Panc1 (cell line): ENCODE results near the gene CACNA1C. TPM values are rescaled to one million over a fixed set of nuclear protein-coding genes. Genes with fewer than 3 reads are reported as not detected.

Experiments used
- ATAC-seq: fragments of 200-7000 bp; cut with Tn5 transposase; 2 replicates; pipeline ENCODE4 v1.9.1; 2020; ENCODE audit warnings: mild to moderate bottlenecking, moderate library complexity
- BruUV-seq: library from RNA; stranded (reverse); fragments of 400-500 nt; replicated peaks from 2 replicates; lab custom pipeline; 2021; lab: Mats Ljungman, UMichigan
- CTCF ChIA-PET: fragments of 300-600 bp; sonication (Branson Sonifier 250); formaldehyde crosslinking; loops from one replicate; lab custom pipeline; 2022; ENCODE audit warnings: antibody characterized with exemption; lab: Charles Lee
- POLR2A ChIA-PET: fragments of 300-600 bp; sonication (Branson Sonifier 250); formaldehyde crosslinking; loops from one replicate; lab custom pipeline; 2022; ENCODE audit warnings: antibody characterized with exemption; lab: Charles Lee
- DNase-seq: peaks from one replicate; pipeline ENCODE4 v3.0.0-alpha.2; 2010; ENCODE audit warnings: low read depth, low spot score
- H3K27ac ChIP-seq: 2 replicates; pipeline ENCODE4 v1.5.1; 2011; ENCODE audit warnings: mild to moderate bottlenecking, low read length, inconsistent platforms
- H3K27me3 ChIP-seq: fragments of 200-500 bp; sonication (Bioruptor generic); 2 replicates; pipeline ENCODE4 v1.6.0; 2014; ENCODE audit warnings: low read length, inconsistent platforms; ENCODE audit not compliant: control insufficient read depth, insufficient read depth
- H3K36me3 ChIP-seq: fragments of 200-500 bp; sonication (Bioruptor generic); 2 replicates; pipeline ENCODE4 v1.5.1; 2014; ENCODE audit warnings: inconsistent platforms, mild to moderate bottlenecking, low read length, moderate library complexity; ENCODE audit not compliant: control insufficient read depth, insufficient read depth
- H3K4me1 ChIP-seq: 2 replicates; pipeline ENCODE4 v1.5.1; 2011; ENCODE audit warnings: inconsistent platforms, mild to moderate bottlenecking, low read length, moderate library complexity; ENCODE audit not compliant: control insufficient read depth, insufficient read depth
- H3K4me3 ChIP-seq, 2 experiments: 2 replicates each; pipeline ENCODE4 v1.5.1; 2011 to 2012; ENCODE audit warnings: low read depth in 2 of 2, low read length in 2 of 2, mild to moderate bottlenecking in 2 of 2, inconsistent platforms in 1 of 2, moderate library complexity in 1 of 2
- H3K9me3 ChIP-seq: fragments of 200-500 bp; sonication (Bioruptor generic); 2 replicates; pipeline ENCODE4 v1.5.1; 2014; ENCODE audit warnings: low read depth, mild to moderate bottlenecking, inconsistent platforms, low read length, moderate library complexity; ENCODE audit not compliant: control insufficient read depth, insufficient read depth
- POLR2AphosphoS5 ChIP-seq: IDR thresholded peaks from 2 replicates; pipeline ENCODE4 v1.6.1; 2012; ENCODE audit warnings: mild to moderate bottlenecking, low read depth, low read length, moderate library complexity
- SIN3A ChIP-seq: IDR thresholded peaks from 2 replicates; pipeline ENCODE4 v1.6.1; 2012; ENCODE audit warnings: low read depth, mild to moderate bottlenecking, low read length, moderate library complexity, borderline replicate concordance; ENCODE audit not compliant: insufficient read depth
- TCF7L2 ChIP-seq: IDR thresholded peaks from 2 replicates; pipeline ENCODE4 v1.6.1; 2011; ENCODE audit warnings: mild to moderate bottlenecking, low read depth, low read length, inconsistent platforms
- in situ Hi-C: cut with HindIII; loops from 2 replicates; pipeline ENCODE4 v1.10.0; 2016; ENCODE audit warnings: low sequenced_read_pairs, low pct_unique_long_range_greater_than_20kb
- intact Hi-C: fragments of 100-400 bp; cut with micrococcal nuclease; formaldehyde crosslinking; loops from one replicate; pipeline ENCODE4 v1.10.0; 2022; ENCODE audit not compliant: unreplicated experiment
- total RNA-seq: library from RNA; stranded (reverse); gene quantifications from one replicate; pipeline ENCODE4 v1.2.1, GENCODE V29; 2021; ENCODE audit not compliant: unreplicated experiment
- TF ChIP-seq, protein P1 (sequence below), 2 experiments: IDR thresholded peaks; 2 replicates each; pipeline ENCODE4 v1.6.1; 2011 to 2012; ENCODE audit warnings: low read depth in 2 of 2, control low read depth in 1 of 2, low read length in 1 of 2, mild to moderate bottlenecking in 1 of 2, moderate library complexity in 1 of 2; ENCODE audit not compliant: insufficient read depth in 1 of 2
- TF ChIP-seq, protein P2 (sequence below): fragments of 450-650 bp; IDR thresholded peaks from 2 replicates; pipeline ENCODE4 v1.5.1; 2017; ENCODE audit warnings: mild to moderate bottlenecking

The CACNA1C gene
- total RNA-seq, 1 experiment from 2014 or later = 0.03 TPM

DNA sequence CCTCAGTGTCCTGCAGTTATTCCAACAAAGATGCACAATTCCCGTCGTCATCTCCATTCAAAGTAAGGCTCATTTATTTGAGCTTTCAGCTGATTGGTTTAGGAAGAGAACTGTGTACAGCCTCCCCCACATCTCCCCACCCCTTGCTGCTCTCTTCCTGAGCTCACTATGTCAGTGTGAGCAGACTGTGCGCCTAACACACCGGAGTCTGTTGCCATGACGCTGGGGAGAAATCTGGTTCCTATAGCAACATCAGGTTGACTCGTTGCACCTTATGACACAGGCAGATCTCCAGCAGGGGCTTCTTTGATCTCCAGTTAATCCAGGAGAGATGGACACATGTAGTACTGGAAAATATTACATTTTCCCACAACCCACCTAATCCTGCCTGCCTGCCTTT lies 319.4 kb downstream of the CACNA1C start:
- POLR2A ChIA-PET = no interaction called here
- no peak for DNase-seq
- in situ Hi-C loops = no loop called here
- CTCF ChIA-PET = no interaction called here
- H3K27ac ChIP-seq = no peak overlapping the region
- H3K27me3 ChIP-seq = peaks cover 2% of the 10 kb centered on the region; the same call in 1 of the 2 replicates
- no peak for ATAC-seq
- BruUV-seq = no TSS peak
- H3K36me3 ChIP-seq = no peaks in the 10 kb centered on the region
- H3K4me1 ChIP-seq = no peaks in the 10 kb centered on the region
- no peaks in the 10 kb centered on the region for H3K9me3 ChIP-seq
- no peak overlapping the region for H3K4me3 ChIP-seq
- intact Hi-C loops = no loop called here
- TF ChIP-seq, protein P1, sequence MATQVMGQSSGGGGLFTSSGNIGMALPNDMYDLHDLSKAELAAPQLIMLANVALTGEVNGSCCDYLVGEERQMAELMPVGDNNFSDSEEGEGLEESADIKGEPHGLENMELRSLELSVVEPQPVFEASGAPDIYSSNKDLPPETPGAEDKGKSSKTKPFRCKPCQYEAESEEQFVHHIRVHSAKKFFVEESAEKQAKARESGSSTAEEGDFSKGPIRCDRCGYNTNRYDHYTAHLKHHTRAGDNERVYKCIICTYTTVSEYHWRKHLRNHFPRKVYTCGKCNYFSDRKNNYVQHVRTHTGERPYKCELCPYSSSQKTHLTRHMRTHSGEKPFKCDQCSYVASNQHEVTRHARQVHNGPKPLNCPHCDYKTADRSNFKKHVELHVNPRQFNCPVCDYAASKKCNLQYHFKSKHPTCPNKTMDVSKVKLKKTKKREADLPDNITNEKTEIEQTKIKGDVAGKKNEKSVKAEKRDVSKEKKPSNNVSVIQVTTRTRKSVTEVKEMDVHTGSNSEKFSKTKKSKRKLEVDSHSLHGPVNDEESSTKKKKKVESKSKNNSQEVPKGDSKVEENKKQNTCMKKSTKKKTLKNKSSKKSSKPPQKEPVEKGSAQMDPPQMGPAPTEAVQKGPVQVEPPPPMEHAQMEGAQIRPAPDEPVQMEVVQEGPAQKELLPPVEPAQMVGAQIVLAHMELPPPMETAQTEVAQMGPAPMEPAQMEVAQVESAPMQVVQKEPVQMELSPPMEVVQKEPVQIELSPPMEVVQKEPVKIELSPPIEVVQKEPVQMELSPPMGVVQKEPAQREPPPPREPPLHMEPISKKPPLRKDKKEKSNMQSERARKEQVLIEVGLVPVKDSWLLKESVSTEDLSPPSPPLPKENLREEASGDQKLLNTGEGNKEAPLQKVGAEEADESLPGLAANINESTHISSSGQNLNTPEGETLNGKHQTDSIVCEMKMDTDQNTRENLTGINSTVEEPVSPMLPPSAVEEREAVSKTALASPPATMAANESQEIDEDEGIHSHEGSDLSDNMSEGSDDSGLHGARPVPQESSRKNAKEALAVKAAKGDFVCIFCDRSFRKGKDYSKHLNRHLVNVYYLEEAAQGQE (IDR thresholded peaks at IDR 0.05; ENCODE audit: insufficient read depth in 1 of 2, low read depth in 2 of 2, low read length in 1 of 2) = no peak
- TF ChIP-seq, protein P2, sequence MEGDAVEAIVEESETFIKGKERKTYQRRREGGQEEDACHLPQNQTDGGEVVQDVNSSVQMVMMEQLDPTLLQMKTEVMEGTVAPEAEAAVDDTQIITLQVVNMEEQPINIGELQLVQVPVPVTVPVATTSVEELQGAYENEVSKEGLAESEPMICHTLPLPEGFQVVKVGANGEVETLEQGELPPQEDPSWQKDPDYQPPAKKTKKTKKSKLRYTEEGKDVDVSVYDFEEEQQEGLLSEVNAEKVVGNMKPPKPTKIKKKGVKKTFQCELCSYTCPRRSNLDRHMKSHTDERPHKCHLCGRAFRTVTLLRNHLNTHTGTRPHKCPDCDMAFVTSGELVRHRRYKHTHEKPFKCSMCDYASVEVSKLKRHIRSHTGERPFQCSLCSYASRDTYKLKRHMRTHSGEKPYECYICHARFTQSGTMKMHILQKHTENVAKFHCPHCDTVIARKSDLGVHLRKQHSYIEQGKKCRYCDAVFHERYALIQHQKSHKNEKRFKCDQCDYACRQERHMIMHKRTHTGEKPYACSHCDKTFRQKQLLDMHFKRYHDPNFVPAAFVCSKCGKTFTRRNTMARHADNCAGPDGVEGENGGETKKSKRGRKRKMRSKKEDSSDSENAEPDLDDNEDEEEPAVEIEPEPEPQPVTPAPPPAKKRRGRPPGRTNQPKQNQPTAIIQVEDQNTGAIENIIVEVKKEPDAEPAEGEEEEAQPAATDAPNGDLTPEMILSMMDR = no peak
- TF ChIP-seq TCF7L2 = no peak
- TF ChIP-seq SIN3A = no peak
- no peak for TF ChIP-seq POLR2AphosphoS5

DNA sequence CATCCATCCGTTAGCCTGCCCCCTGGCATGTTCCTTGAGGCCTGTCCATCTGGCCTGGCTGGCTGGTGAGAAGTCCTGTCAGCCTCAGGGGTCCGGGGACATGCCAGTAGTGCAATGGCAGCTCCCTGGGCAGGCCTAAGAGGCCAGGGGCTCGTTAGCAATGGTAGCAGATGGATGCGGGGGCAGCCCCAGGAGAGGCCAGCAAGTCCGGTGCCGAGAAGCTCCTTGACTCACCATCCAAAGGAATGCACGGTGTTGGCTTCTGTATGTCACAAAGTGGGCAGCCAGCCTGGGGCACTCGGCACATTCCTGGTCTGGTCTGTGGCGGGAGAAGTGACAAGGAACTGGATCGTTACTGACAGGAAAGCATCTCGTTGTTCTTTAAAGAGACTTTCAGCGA lies 319.9 kb downstream of the CACNA1C start:
- Histone ChIP-seq H3K36me3 (no peaks in the 10 kb centered on the region), H3K27me3 (peaks cover 2% of the 10 kb centered on the region; the same call in 1 of the 2 replicates), H3K9me3 (no peaks in the 10 kb centered on the region), H3K4me1 (no peaks in the 10 kb centered on the region), H3K4me3 (no peak overlapping the region), H3K27ac (no peak overlapping the region)
- TF ChIP-seq, protein P2 = no peak
- TF ChIP-seq, protein P1 (IDR thresholded peaks at IDR 0.05; ENCODE audit: insufficient read depth in 1 of 2, low read depth in 2 of 2, low read length in 1 of 2) = no peak
- no peak for TF ChIP-seq TCF7L2
- no peak for TF ChIP-seq POLR2AphosphoS5
- no peak for TF ChIP-seq SIN3A
- no peak for ATAC-seq
- no peak for DNase-seq
- in situ Hi-C loops (no loop called here), intact Hi-C loops (no loop called here)
- ChIA-PET POLR2A (no interaction called here), CTCF (no interaction called here)
- BruUV-seq = no TSS peak
